Loucy (cell line): ENCODE results near the gene PSMB9.

Source experiments
- H2AFZ ChIP-seq: fragments of 200-600 bp; sonication (generic); 2 replicates; pipeline ENCODE4 v1.6.0; 2016; ENCODE audit warnings: antibody characterized with exemption, mild to moderate bottlenecking, low read length, moderate library complexity
- H3F3A ChIP-seq: fragments of 200-600 bp; 2 replicates; pipeline ENCODE4 v1.6.0; 2016; ENCODE audit warnings: antibody characterized with exemption, low read depth, mild to moderate bottlenecking
- H3K27me3 ChIP-seq: fragments of 200-600 bp; sonication (generic); 2 replicates; pipeline ENCODE4 v1.6.1; 2014; ENCODE audit warnings: low read length, mild to moderate bottlenecking; ENCODE audit not compliant: insufficient read depth, poor library complexity, severe bottlenecking
- H3K36me3 ChIP-seq: fragments of 200-600 bp; sonication (generic); 2 replicates; pipeline ENCODE4 v1.6.1; 2016; ENCODE audit warnings: low read length; ENCODE audit not compliant: insufficient read depth
- H3K4me1 ChIP-seq: fragments of 200-600 bp; sonication (generic); 2 replicates; pipeline ENCODE4 v1.5.1; 2014; ENCODE audit warnings: low read length, mild to moderate bottlenecking; ENCODE audit not compliant: insufficient read depth, poor library complexity, severe bottlenecking
- H3K4me2 ChIP-seq: fragments of 200-600 bp; sonication (generic); 2 replicates; pipeline ENCODE4 v1.6.0; 2014; ENCODE audit warnings: antibody characterized with exemption, low read length, low read depth, mild to moderate bottlenecking; ENCODE audit not compliant: poor library complexity, severe bottlenecking
- H3K4me3 ChIP-seq: fragments of 200-600 bp; sonication (generic); 2 replicates; pipeline ENCODE4 v1.5.1; 2014; ENCODE audit warnings: low read length, mild to moderate bottlenecking, mixed read lengths; ENCODE audit not compliant: poor library complexity, severe bottlenecking
- H3K79me2 ChIP-seq: fragments of 200-600 bp; sonication (generic); 2 replicates; pipeline ENCODE4 v1.6.1; 2014; ENCODE audit warnings: low read length; ENCODE audit not compliant: insufficient read depth
- H3K9ac ChIP-seq: fragments of 200-600 bp; sonication (generic); 2 replicates; pipeline ENCODE4 v1.6.0; 2014; ENCODE audit warnings: mild to moderate bottlenecking, low read depth, low read length, moderate library complexity; ENCODE audit not compliant: poor library complexity, severe bottlenecking
- H3K9me2 ChIP-seq: fragments of 200-600 bp; sonication (generic); replicated peaks from 2 replicates; pipeline ENCODE4 v1.6.1; 2016; ENCODE audit warnings: low read depth, low read length, mixed read lengths
- H3K9me3 ChIP-seq: fragments of 200-600 bp; sonication (generic); 2 replicates; pipeline ENCODE4 v1.6.1; 2014; ENCODE audit warnings: mild to moderate bottlenecking, antibody characterized with exemption, low read length, low read depth; ENCODE audit not compliant: insufficient read depth
- H4K20me1 ChIP-seq: fragments of 200-600 bp; sonication (generic); 2 replicates; pipeline ENCODE4 v1.6.0; 2014; ENCODE audit warnings: antibody characterized with exemption, low read length, mild to moderate bottlenecking; ENCODE audit not compliant: insufficient read depth, poor library complexity, severe bottlenecking
- CTCF ChIP-seq: fragments of 200-600 bp; sonication (generic); conservative IDR thresholded peaks from 2 replicates; pipeline ENCODE4 v1.5.1; 2014; ENCODE audit warnings: mild to moderate bottlenecking, antibody characterized with exemption, low read length
- EZH2phosphoT487 ChIP-seq: fragments of 200-600 bp; IDR thresholded peaks from 2 replicates; pipeline ENCODE4 v1.6.1; 2018; ENCODE audit warnings: antibody characterized with exemption, mild to moderate bottlenecking, moderate library complexity, borderline replicate concordance

Gene PSMB9

GRCh38 chr6:32849126-32849525 lies 4.9 kb upstream of the PSMB9 start:
- H4K20me1 ChIP-seq = peaks cover 37% of the 10 kb centered on the region
- H3F3A ChIP-seq = peaks cover 18% of the 10 kb centered on the region
- no peaks in the 10 kb centered on the region for H3K27me3 ChIP-seq
- peak overlapping the region; percentile 19 for H3K9ac ChIP-seq
- H3K4me2 ChIP-seq = peak overlapping the region; percentile 99
- H3K4me1 ChIP-seq = peaks cover 67% of the 10 kb centered on the region
- no peak overlapping the region for H2AFZ ChIP-seq
- peaks cover 32% of the 10 kb centered on the region; the same call in 1 of the 2 replicates for H3K36me3 ChIP-seq
- H3K79me2 ChIP-seq = peaks cover 80% of the 10 kb centered on the region
- no peaks in the 10 kb centered on the region for H3K9me3 ChIP-seq
- H3K9me2 ChIP-seq = no peaks in the 10 kb centered on the region
- no peak for TF ChIP-seq EZH2phosphoT487
- TF ChIP-seq CTCF = no peak
- peak overlapping the region; percentile 97 for H3K4me3 ChIP-seq

- peak overlapping the region; percentile 95 for H3K4me3 ChIP-seq
- no peaks in the 10 kb centered on the region for H3K9me2 ChIP-seq
- TF ChIP-seq EZH2phosphoT487 (no peak), CTCF (no peak)
- H3K79me2 ChIP-seq = peaks cover 94% of the 10 kb centered on the region
- peak overlapping the region; percentile 99 for H3K9ac ChIP-seq
- H3K4me2 ChIP-seq = peak overlapping the region; percentile 98
- H3K9me3 ChIP-seq = no peaks in the 10 kb centered on the region
- peaks cover 32% of the 10 kb centered on the region; the same call in 1 of the 2 replicates for H3K36me3 ChIP-seq
- peaks cover 9% of the 10 kb centered on the region for H3F3A ChIP-seq
- H3K27me3 ChIP-seq = no peaks in the 10 kb centered on the region
- H2AFZ ChIP-seq = no peak overlapping the region
- H3K4me1 ChIP-seq = peaks cover 73% of the 10 kb centered on the region
- peaks cover 37% of the 10 kb centered on the region for H4K20me1 ChIP-seq
Observed at GRCh38 chr6:32851025-32851424, 3.0 kb upstream of the PSMB9 start.

- H3K4me1 ChIP-seq = peaks cover 70% of the 10 kb centered on the region
- no peaks in the 10 kb centered on the region for H3K9me3 ChIP-seq
- H4K20me1 ChIP-seq = peaks cover 33% of the 10 kb centered on the region
- no peak for TF ChIP-seq CTCF
- peaks cover 93% of the 10 kb centered on the region for H3K79me2 ChIP-seq
- H3K4me3 ChIP-seq = peak overlapping the region; percentile 95
- peak overlapping the region; percentile 98 for H3K4me2 ChIP-seq
- no peaks in the 10 kb centered on the region for H3K27me3 ChIP-seq
- no peaks in the 10 kb centered on the region for H3K9me2 ChIP-seq
- H3K9ac ChIP-seq = peak overlapping the region; percentile 99
- no peak overlapping the region for H2AFZ ChIP-seq
- peaks cover 26% of the 10 kb centered on the region; the same call in 1 of the 2 replicates for H3K36me3 ChIP-seq
- H3F3A ChIP-seq = peaks cover 2% of the 10 kb centered on the region; the same call in 1 of the 2 replicates
Observed at GRCh38 chr6:32852018-32852843, 1.8 kb upstream of the PSMB9 start.
